Activated T-cell treated with anti-CD3 and anti-CD28 coated beads for 1 hour (primary cell): ENCODE results near the gene MAGI1.

Experiments
- DNase-seq: peaks from one replicate; pipeline ENCODE4 v3.0.0-alpha.2; 2020; ENCODE audit warnings: low read depth

The MAGI1 gene

DNA sequence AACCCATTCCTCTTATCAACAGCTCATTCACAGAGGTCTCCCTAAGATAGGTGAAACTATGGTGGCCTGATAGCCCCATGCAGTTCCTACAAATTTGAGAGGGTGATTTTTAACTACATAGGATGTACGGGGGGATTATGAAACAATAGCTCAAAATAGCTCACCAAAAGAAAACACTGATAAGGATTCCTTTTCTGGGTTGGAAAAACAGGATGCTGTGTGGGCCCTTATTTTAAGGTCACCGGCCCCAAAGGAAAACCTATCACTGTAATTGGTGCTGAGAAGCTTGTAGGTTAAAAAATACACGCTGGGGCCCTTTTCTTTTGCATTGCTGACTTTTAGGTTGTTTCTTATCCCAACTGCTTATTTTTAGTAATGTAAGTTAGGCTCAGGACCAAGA, 627.4 kb downstream of the MAGI1 start:
- DNase-seq: no peak

GRCh38 chr3:65409176-65409569, 629.5 kb downstream of the MAGI1 start:
- no peak for DNase-seq

GRCh38 chr3:65408531-65409175, 630.1 kb downstream of the MAGI1 start:
- no peak for DNase-seq

DNA sequence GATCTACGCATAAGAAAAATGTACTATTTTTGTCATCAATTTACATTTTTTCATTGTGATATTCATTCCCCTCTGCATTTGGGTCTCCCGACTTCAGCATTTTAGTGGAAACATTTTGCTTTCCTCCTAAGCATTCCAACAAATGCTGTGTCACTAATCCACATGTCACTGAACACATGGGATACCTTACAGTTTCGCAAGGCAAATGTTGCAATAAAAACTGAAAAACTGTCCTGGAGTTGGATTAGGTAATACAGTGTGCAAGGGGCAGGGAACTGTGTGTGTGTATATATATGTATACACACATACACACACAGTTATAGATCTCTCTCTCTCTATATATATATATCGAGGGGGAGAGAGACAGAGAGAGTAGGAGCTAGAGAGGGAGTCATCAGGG, 632.2 kb downstream of the MAGI1 start:
- no peak for DNase-seq

DNA sequence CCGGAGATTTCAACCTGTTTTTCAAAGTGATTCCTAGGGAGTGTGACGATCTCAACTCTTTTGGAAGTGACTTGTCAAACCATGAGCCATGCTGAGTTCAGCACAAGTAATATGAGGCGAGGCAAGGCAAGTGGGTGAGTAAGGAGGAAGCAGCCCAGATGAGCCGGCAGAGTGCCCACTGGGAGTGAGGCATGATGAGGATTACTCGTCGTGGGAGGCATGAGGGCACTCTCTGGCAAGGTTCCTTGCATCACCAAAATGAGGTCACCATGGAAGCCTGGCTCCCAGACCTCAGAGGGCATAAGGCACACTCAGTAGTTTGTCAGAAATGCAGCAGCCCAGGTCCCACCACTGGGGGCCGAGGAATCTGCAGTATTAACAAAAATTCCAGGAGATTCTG, 636.1 kb downstream of the MAGI1 start:
- no peak for DNase-seq

GRCh38 chr3:65401359-65402305, 637.1 kb downstream of the MAGI1 start:
- no peak for DNase-seq

DNA sequence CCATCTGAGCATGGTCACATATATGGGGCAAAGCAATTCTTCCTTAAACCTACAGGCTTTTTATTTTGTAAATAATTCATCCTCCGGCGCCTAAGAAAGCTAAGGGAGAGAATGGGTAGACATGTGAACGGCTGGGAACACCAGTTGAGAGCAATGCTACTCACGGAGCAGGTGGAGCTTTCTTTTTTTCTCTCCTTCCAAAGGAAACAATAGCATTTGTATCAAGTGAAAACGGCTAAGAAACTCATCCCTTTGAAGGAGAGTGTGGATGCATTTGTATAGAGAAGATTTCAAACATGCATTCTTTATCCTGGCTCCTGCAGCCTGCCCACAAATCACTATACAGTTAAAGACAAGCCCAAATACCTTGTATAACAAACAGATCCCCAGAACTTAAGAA, 637.8 kb downstream of the MAGI1 start:
- no peak for DNase-seq

DNA sequence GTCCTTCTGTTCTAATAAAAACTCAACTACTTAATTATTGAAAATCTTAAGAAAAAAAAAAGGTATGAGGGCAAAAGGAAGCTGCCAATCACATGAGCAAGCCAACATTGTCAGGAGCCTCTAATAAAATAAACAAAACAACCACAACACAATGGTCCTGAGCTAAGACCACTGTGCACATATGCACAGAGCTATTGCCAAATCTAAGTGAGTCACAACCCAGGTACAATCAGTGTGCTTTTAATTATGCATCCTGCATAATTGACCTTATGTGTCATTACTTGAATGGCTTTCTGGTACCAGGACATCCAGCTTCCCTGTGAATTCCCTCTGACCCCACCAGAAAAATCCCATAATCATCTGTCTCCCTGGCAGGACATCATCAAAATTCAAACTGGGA, 639.8 kb downstream of the MAGI1 start:
- DNase-seq: no peak

- DNase-seq: no peak
Measured at GRCh38 chr3:65396078-65396477, 642.6 kb downstream of the MAGI1 start.

DNA sequence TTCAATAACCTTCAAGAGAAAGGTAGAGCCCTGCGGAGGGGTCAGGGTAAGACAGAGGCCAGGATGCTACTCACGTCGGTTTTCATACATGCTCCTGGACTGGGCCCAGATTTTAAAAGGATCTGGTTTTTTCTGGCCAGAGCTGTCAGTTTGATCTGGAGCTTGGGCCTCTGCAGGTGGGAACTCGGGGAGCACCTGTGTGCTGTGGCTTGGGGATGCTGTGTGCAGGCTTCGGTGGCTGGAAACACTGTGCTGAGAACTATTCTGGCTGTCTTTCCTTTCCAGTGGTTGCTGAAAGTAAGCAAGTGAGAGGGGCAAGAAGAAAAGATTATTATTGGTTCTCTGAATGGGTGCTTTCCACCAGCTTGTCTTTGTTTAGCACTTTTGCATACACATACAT, 647.6 kb downstream of the MAGI1 start:
- DNase-seq: no peak

DNA sequence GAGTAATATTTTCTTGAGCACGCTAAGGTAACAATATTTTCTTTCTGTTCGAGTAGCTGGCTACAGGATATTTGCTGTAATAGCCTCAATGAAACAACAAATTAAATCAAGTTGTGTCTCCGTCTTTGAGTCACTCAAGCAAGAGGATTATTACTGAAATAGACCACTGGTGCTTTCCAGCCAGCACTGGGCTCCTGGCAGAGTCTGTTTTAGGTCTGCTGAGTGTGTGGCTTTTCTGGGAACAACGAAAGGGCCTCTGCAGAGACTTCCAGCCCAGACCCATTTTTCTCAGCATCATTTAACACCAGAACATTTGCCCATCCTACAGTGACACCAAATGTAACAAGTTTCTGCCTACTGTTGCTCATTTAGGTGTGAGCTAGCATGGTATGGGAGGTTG, 652.9 kb downstream of the MAGI1 start:
- DNase-seq: no peak

DNA sequence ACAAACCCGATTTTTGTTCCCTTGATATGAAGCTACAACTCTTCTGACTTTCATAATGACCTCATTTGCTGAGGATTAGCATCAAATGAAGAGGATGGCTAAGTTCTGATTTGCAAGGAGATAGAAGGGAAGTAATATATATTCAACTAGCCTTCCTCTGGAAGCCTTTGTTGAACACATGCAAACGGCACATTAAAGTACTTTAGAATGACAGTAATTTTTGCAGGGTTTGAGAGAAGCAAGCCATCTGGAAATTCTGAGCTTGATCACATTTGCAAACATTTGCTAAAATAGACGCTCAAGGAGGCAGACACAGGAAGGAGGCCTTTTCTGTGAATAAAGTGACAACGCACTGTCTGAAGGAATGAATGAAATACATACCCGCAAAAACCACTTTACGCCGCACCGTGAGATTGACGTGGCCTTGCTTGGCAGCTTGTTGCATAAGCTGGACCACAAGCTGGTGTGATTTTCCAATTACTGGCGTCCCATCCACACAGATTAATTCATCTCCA, 657.2 kb downstream of the MAGI1 start:
- no peak for DNase-seq

DNA sequence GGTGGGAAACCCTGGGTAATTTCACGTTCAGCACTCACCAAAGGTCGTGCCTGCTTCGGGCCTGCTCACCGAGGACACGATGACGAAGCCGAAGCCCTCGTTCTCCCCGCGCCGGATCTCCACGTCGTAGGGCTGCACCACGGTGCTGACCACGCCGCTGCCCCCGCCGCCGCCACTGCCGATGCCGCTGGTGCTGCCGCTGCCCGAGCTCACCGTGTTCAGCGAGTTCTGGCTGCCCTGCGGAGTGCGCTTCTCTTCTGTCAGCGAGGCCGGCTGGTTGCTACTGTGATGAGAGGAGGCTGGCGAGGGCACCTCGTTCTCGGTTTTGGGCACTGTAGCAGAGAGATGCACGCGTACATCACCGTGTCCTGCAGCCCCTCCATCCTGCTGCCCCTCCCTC, 659.5 kb downstream of the MAGI1 start:
- DNase-seq: no peak

DNA sequence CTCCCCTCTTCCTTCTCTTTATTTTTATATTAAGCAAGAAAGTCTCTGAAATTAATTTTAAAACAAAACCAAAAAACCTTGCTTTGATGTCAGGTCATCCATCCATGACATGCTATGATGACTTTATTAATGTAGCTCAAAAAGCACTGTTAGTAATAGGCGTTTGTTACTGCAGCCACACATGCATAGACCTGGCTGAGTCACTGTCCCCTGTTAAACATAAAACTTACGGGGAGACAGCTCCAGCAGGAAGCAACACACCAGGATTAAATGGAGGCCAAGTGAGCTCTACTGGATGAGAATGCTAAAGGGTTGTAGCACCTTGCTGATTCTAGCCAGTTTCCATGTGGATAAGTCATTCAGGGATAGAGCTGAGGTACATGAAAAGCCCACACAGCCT, 661.1 kb downstream of the MAGI1 start:
- DNase-seq: no peak

DNA sequence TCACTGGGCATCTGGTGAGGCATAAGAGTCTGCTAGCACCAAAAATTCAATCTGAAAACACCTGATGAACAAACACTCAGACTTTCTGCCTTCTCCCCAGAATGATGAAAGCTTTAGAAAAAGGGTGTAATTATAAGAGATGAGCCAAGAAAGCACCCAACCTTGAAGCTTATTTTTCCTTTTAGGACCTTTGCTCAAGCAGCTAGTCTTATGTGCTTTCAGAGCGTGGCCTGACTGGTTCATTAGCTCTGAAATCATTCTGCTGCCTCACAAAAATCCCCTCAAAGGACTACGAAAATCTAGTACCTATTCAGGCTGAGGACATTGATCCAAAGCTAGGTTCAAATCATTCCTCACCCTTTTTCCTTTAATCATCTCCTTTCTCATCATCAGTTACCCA, 662.3 kb downstream of the MAGI1 start:
- DNase-seq: no peak

DNA sequence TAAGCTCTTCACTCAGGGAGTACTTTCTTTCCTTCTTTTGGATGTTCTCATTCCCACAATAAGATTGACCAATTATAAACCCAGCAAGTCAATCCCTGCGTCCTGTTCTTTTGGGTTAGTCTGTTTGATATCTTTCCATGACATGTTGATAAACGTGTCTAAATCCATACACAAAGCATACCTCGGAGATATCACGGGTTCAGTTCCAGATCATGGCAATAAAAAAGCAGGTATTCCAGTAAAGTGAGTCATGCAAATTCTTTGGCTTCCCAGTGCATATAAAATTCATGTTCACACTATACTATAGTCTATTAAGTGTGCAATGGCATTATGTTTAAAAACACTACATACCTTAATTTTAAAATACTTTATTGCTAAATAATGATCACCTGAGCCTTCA, 667.7 kb downstream of the MAGI1 start:
- DNase-seq: no peak

GRCh38 chr3:65368866-65369265, 669.9 kb downstream of the MAGI1 start:
- no peak for DNase-seq

DNA sequence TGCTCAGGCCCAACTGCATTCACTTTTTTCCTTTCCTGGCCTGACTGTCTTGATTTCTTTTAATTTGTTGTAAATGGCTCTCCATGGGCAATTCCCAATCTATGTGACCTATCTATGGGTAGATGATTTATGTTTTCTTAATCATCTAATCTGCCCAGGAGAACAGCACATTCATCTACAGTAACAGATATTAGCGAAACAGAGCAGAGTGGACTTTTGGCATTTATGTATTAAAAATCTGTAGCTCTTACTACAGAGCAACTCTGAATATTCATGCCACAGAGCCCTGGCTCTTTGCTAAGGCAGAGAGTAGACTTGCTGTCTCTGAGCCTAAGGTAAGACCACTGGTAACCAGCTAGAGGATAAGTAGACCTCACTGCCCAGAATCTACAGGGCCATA, 676.0 kb downstream of the MAGI1 start:
- no peak for DNase-seq

DNA sequence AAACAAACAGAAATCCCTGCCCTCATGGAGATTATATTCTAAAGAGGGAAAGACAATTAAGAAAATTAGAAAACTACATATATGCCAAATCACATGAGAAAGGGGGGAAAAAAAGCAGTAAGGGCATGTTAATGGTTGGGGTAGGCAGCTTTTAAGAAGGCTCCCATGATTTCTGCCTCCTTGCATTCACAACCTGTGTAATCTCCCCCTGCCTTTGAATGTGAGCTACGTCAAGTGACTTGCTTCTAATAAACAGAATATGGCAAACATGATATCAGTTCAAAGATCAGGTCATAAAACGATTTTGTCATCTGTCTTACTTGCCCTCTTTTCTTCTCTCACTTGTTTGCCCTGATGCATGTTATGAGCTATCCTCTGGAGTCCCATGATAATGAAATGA, 677.3 kb downstream of the MAGI1 start:
- DNase-seq: no peak

- DNase-seq: no peak
Measured at GRCh38 chr3:65356331-65357248, 682.1 kb downstream of the MAGI1 start.

DNA sequence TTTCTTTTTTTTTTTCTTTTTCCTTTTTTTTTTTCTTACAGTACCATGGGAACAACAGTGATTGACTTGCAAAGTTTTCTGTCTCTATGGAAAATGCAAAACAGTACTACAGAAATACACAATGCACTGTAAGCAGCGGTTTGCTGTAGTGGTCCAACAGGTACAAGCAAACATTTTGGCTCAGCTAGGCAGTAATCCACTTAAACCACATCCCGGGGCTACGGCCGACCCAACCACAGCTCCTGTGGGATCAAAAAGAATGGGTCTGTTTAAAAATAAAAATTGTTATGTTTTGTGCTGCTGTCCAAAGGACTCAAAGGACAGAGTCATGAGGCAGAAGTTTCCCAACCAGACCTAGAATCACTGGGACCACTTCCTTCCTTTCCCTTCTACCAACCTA, 683.8 kb downstream of the MAGI1 start:
- DNase-seq: no peak

GRCh38 chr3:65352951-65353350, 685.8 kb downstream of the MAGI1 start:
- DNase-seq: no peak
